Liver (tissue), 9 donors: ENCODE measurements around the gene KCNE5. TPM values are rescaled to one million over a fixed set of nuclear protein-coding genes. Genes with fewer than 3 reads are reported as not detected.

Experiments used
- DNase-seq: peaks from one replicate; pipeline ENCODE4 v3.0.0-alpha.2; 2017; ENCODE audit warnings: low spot score
- H3K27ac ChIP-seq, 2 donors: one replicate each; pipeline ENCODE4 v1.7.0; 2013; ENCODE audit warnings: inconsistent platforms in 2 of 2, low read length in 2 of 2, control low read depth in 1 of 2, low read depth in 1 of 2, mild to moderate bottlenecking in 1 of 2
- H3K27me3 ChIP-seq, 4 donors: one replicate each; pipeline versions ENCODE4 v1.6.1 to v1.7.0; 2013; ENCODE audit warnings: low read length in 3 of 4, inconsistent platforms in 1 of 4, mild to moderate bottlenecking in 1 of 4, moderate library complexity in 1 of 4; ENCODE audit not compliant: control insufficient read depth in 4 of 4, insufficient read depth in 4 of 4
- H3K36me3 ChIP-seq, 4 donors: one replicate each; pipeline versions ENCODE4 v1.6.1 to v1.7.0; 2013; ENCODE audit warnings: low read length in 3 of 4, mild to moderate bottlenecking in 3 of 4, low read depth in 1 of 4, moderate library complexity in 1 of 4; ENCODE audit not compliant: control insufficient read depth in 4 of 4, insufficient read depth in 3 of 4
- H3K4me1 ChIP-seq, 4 donors: one replicate each; pipeline versions ENCODE4 v1.6.1 to v1.7.0; 2013; ENCODE audit warnings: low read length in 3 of 4, mild to moderate bottlenecking in 3 of 4, moderate library complexity in 1 of 4; ENCODE audit not compliant: control insufficient read depth in 4 of 4, insufficient read depth in 4 of 4
- H3K4me3 ChIP-seq, 3 donors: one replicate each; pipeline versions ENCODE4 v1.6.1 to v1.7.0; 2013; ENCODE audit warnings: low read length in 3 of 3, control low read depth in 1 of 3, low read depth in 1 of 3, mild to moderate bottlenecking in 1 of 3
- H3K9ac ChIP-seq, 2 donors: one replicate each; pipeline ENCODE4 v1.7.0; 2013; ENCODE audit warnings: low read length in 2 of 2, mild to moderate bottlenecking in 2 of 2, moderate library complexity in 2 of 2, control low read depth in 1 of 2, low read depth in 1 of 2
- H3K9me3 ChIP-seq, 4 donors: one replicate each; pipeline versions ENCODE4 v1.6.1 to v1.7.0; 2013; ENCODE audit warnings: low read length in 3 of 4; ENCODE audit not compliant: control insufficient read depth in 4 of 4
- EGR1 ChIP-seq, 2 donors: IDR thresholded peaks; 2 replicates each; pipeline ENCODE4 v1.6.1; 2016 to 2018; ENCODE audit warnings: antibody characterized with exemption in 2 of 2, low read depth in 2 of 2
- FOXA1 ChIP-seq: IDR thresholded peaks from 2 replicates; pipeline ENCODE4 v1.6.1; 2016; ENCODE audit warnings: antibody characterized with exemption
- FOXA2 ChIP-seq: IDR thresholded peaks from 2 replicates; pipeline ENCODE4 v1.6.1; 2016; ENCODE audit warnings: antibody characterized with exemption
- GABPA ChIP-seq, 2 donors: IDR thresholded peaks in 1 of 2; conservative IDR thresholded peaks in 1 of 2; 2 replicates each; pipeline ENCODE4 v1.6.1; 2016; ENCODE audit warnings: antibody characterized with exemption in 2 of 2, mild to moderate bottlenecking in 1 of 2, moderate library complexity in 1 of 2
- HNF4A ChIP-seq, 2 donors: conservative IDR thresholded peaks; 2 replicates each; pipeline ENCODE4 v1.6.1; 2016; ENCODE audit warnings: antibody characterized with exemption in 2 of 2, mild to moderate bottlenecking in 2 of 2
- HNF4G ChIP-seq: IDR thresholded peaks from 2 replicates; pipeline ENCODE4 v1.6.1; 2016; ENCODE audit warnings: antibody characterized with exemption
- JUND ChIP-seq, 2 donors: IDR thresholded peaks; 2 replicates each; pipeline ENCODE4 v1.6.1; 2016; ENCODE audit warnings: antibody characterized with exemption in 2 of 2
- NR2F2 ChIP-seq: IDR thresholded peaks from 2 replicates; pipeline ENCODE4 v1.6.1; 2016; ENCODE audit warnings: antibody characterized with exemption
- RAD21 ChIP-seq, 2 donors: IDR thresholded peaks; 2 replicates each; pipeline ENCODE4 v1.6.1; 2016; ENCODE audit warnings: antibody characterized with exemption in 2 of 2, mild to moderate bottlenecking in 2 of 2
- RXRA ChIP-seq, 2 donors: IDR thresholded peaks; 2 replicates each; pipeline ENCODE4 v1.6.1; 2017 to 2018; ENCODE audit warnings: antibody characterized with exemption in 2 of 2, mild to moderate bottlenecking in 1 of 2
- SP1 ChIP-seq: IDR thresholded peaks from 2 replicates; pipeline ENCODE4 v1.6.1; 2018; ENCODE audit warnings: antibody characterized with exemption, mild to moderate bottlenecking
- TAF1 ChIP-seq: conservative IDR thresholded peaks from 2 replicates; pipeline ENCODE4 v1.6.1; 2016; ENCODE audit warnings: antibody characterized with exemption, mild to moderate bottlenecking
- YY1 ChIP-seq: IDR thresholded peaks from 2 replicates; pipeline ENCODE4 v1.6.1; 2016; ENCODE audit warnings: antibody characterized with exemption, mild to moderate bottlenecking
- ZBTB33 ChIP-seq: IDR thresholded peaks from 2 replicates; pipeline ENCODE4 v1.6.1; 2016; ENCODE audit warnings: antibody characterized with exemption
- WGBS: extraction: QIAGEN DNeasy Blood & Tissue Kit; methylation state at CpG from one replicate; pipeline ENCODE4 v1.1.7; 2013; 5-methylcytosine and 5-hydroxymethylcytosine counted together
- polyA plus RNA-seq, 2 donors: library from polyadenylated mRNA; stranded (reverse) in 1 of 2; unstranded in 1 of 2; fragments of 200-250 nt in 1 of 2; fragments of >200 nt in 1 of 2; fragmentation: Nextera tagmentation in 1 of 2; extraction: Ambion mirVana in 1 of 2; gene quantifications; one replicate each; pipeline versions ENCODE4 v1.2.1 to v1.2.3, GENCODE V29; 2013 to 2015
- total RNA-seq, 2 donors: library from RNA; depleted of rRNA; stranded (reverse); fragments of >200 nt; gene quantifications; one replicate each; pipeline ENCODE4 v1.2.3, GENCODE V29; 2014
- TF ChIP-seq, protein P1 (sequence below): IDR thresholded peaks from 2 replicates; pipeline ENCODE4 v1.6.1; 2016; ENCODE audit warnings: antibody characterized with exemption
- TF ChIP-seq, protein P2 (sequence below): IDR thresholded peaks from 2 replicates; pipeline ENCODE4 v1.6.1; 2016; ENCODE audit warnings: antibody characterized with exemption
- TF ChIP-seq, protein P3 (sequence below): IDR thresholded peaks from 2 replicates; pipeline ENCODE4 v1.6.1; 2016; ENCODE audit warnings: antibody characterized with exemption, mild to moderate bottlenecking
- TF ChIP-seq, protein P4 (sequence below): fragments of 150-350 bp; IDR thresholded peaks from 2 replicates; pipeline ENCODE4 v1.5.1; 2017; ENCODE audit warnings: improper control_type of control experiment, low read depth, low read length; ENCODE audit not compliant: missing input control
- donor health status: healthy.
- donor health status: healthy.
- donor health status: healthy.
- donor health status: healthy.
- donor health status: healthy.

KCNE5 gene
- total and polyA plus RNA-seq, 4 donors, result 0.05 to 1.4 (median 0.33) TPM; not detected in 1

GRCh38 chrX:109667986-109668385, 43.0 kb upstream of the KCNE5 start:
- H3K36me3 ChIP-seq, result peaks cover 0 to 2% (median under 1%) of the 10 kb centered on the region in 4 donors
- H3K9ac ChIP-seq, result no peak overlapping the region
- H3K9me3 ChIP-seq, result no peaks in the 10 kb centered on the region
- H3K4me3 ChIP-seq, result no peak overlapping the region
- no peak for DNase-seq
- H3K27me3 ChIP-seq, result no peaks in the 10 kb centered on the region
- H3K4me1 ChIP-seq, result no peaks in the 10 kb centered on the region
- TF ChIP-seq RAD21 (IDR thresholded peaks at IDR 0.05) (no peak), HNF4G (no peak)
- WGBS, result 95% methylated on average over 5 of the region's 5 CpGs
- no peak overlapping the region for H3K27ac ChIP-seq

GRCh38 chrX:109660435-109661143, 35.6 kb upstream of the KCNE5 start:
- Histone ChIP-seq H3K9ac (no peak overlapping the region), H3K27ac (no peak overlapping the region), H3K4me3 (no peak overlapping the region), H3K4me1 (no peaks in the 10 kb centered on the region), H3K27me3 (peaks cover 0 to 2% (median 0%) of the 10 kb centered on the region in 4 donors), H3K9me3 (no peaks in the 10 kb centered on the region), H3K36me3 (peaks cover 0 to 5% (median under 1%) of the 10 kb centered on the region in 4 donors)
- 94% methylated on average over 2 of the region's 2 CpGs for WGBS
- TF ChIP-seq HNF4G (no peak), HNF4A (conservative IDR thresholded peaks at IDR 0.05) (no peak), EGR1 (IDR thresholded peaks at IDR 0.05; ENCODE audit: low read depth in 2 of 2) (no peak), RXRA (IDR thresholded peaks at IDR 0.05) (no peak), YY1 (no peak), FOXA1 (no peak), SP1 (no peak), JUND (IDR thresholded peaks at IDR 0.05) (no peak), ZBTB33 (no peak), GABPA (IDR thresholded peaks at IDR 0.05 in 1 of 2, conservative IDR thresholded peaks at IDR 0.05 in 1 of 2) (no peak), RAD21 (IDR thresholded peaks at IDR 0.05) (no peak), FOXA2 (no peak), NR2F2 (no peak), TAF1 (no peak)
- TF ChIP-seq, protein P1, sequence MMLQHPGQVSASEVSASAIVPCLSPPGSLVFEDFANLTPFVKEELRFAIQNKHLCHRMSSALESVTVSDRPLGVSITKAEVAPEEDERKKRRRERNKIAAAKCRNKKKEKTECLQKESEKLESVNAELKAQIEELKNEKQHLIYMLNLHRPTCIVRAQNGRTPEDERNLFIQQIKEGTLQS, result no peak
- TF ChIP-seq, protein P2, sequence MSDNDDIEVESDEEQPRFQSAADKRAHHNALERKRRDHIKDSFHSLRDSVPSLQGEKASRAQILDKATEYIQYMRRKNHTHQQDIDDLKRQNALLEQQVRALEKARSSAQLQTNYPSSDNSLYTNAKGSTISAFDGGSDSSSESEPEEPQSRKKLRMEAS, result no peak
- TF ChIP-seq, protein P3, sequence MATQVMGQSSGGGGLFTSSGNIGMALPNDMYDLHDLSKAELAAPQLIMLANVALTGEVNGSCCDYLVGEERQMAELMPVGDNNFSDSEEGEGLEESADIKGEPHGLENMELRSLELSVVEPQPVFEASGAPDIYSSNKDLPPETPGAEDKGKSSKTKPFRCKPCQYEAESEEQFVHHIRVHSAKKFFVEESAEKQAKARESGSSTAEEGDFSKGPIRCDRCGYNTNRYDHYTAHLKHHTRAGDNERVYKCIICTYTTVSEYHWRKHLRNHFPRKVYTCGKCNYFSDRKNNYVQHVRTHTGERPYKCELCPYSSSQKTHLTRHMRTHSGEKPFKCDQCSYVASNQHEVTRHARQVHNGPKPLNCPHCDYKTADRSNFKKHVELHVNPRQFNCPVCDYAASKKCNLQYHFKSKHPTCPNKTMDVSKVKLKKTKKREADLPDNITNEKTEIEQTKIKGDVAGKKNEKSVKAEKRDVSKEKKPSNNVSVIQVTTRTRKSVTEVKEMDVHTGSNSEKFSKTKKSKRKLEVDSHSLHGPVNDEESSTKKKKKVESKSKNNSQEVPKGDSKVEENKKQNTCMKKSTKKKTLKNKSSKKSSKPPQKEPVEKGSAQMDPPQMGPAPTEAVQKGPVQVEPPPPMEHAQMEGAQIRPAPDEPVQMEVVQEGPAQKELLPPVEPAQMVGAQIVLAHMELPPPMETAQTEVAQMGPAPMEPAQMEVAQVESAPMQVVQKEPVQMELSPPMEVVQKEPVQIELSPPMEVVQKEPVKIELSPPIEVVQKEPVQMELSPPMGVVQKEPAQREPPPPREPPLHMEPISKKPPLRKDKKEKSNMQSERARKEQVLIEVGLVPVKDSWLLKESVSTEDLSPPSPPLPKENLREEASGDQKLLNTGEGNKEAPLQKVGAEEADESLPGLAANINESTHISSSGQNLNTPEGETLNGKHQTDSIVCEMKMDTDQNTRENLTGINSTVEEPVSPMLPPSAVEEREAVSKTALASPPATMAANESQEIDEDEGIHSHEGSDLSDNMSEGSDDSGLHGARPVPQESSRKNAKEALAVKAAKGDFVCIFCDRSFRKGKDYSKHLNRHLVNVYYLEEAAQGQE, result no peak
- TF ChIP-seq, protein P4, sequence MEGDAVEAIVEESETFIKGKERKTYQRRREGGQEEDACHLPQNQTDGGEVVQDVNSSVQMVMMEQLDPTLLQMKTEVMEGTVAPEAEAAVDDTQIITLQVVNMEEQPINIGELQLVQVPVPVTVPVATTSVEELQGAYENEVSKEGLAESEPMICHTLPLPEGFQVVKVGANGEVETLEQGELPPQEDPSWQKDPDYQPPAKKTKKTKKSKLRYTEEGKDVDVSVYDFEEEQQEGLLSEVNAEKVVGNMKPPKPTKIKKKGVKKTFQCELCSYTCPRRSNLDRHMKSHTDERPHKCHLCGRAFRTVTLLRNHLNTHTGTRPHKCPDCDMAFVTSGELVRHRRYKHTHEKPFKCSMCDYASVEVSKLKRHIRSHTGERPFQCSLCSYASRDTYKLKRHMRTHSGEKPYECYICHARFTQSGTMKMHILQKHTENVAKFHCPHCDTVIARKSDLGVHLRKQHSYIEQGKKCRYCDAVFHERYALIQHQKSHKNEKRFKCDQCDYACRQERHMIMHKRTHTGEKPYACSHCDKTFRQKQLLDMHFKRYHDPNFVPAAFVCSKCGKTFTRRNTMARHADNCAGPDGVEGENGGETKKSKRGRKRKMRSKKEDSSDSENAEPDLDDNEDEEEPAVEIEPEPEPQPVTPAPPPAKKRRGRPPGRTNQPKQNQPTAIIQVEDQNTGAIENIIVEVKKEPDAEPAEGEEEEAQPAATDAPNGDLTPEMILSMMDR, result no peak
- DNase-seq, result no peak
